C4-2B (cell line): ENCODE measurements around the gene ZFYVE28.

ENCODE experiments used
- H3K27ac ChIP-seq: fragments of 450-650 bp; 2 replicates; pipeline ENCODE4 v1.5.1; 2017
- ZFX ChIP-seq: fragments of 450-650 bp; IDR thresholded peaks from 2 replicates; pipeline ENCODE4 v1.6.1; 2017
- TF ChIP-seq, protein P1 (sequence below): fragments of 450-650 bp; conservative IDR thresholded peaks from 2 replicates; pipeline ENCODE4 v1.5.1; 2017; ENCODE audit warnings: mild to moderate bottlenecking

The ZFYVE28 gene

DNA sequence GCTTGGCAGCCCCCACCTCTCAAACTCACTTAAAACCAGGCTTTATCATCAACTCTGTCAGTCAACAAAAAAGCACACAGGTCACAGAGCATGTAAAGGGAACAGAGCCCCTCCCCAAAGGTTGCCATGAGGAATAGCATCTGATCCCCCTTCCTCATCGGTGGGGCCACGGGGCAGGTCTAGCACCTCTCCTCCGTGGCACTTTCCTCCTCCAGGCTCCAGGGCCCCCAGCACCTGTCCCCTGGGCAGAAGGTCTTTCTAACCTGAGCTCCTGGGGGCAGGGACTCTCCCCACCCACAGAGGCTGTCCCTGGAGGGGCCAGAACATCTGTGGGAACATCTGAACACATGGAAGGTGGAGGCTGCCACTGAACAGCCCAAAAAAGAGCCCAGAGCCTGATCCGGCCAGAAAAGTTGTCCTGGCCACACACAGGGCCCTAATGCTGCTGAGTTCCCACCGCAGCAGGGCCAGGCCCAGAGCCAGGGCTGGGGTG, 65.7 kb downstream of the ZFYVE28 start:
- TF ChIP-seq ZFX, result no peak
- TF ChIP-seq, protein P1, sequence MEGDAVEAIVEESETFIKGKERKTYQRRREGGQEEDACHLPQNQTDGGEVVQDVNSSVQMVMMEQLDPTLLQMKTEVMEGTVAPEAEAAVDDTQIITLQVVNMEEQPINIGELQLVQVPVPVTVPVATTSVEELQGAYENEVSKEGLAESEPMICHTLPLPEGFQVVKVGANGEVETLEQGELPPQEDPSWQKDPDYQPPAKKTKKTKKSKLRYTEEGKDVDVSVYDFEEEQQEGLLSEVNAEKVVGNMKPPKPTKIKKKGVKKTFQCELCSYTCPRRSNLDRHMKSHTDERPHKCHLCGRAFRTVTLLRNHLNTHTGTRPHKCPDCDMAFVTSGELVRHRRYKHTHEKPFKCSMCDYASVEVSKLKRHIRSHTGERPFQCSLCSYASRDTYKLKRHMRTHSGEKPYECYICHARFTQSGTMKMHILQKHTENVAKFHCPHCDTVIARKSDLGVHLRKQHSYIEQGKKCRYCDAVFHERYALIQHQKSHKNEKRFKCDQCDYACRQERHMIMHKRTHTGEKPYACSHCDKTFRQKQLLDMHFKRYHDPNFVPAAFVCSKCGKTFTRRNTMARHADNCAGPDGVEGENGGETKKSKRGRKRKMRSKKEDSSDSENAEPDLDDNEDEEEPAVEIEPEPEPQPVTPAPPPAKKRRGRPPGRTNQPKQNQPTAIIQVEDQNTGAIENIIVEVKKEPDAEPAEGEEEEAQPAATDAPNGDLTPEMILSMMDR, result no peak
- no peak overlapping the region for H3K27ac ChIP-seq

DNA sequence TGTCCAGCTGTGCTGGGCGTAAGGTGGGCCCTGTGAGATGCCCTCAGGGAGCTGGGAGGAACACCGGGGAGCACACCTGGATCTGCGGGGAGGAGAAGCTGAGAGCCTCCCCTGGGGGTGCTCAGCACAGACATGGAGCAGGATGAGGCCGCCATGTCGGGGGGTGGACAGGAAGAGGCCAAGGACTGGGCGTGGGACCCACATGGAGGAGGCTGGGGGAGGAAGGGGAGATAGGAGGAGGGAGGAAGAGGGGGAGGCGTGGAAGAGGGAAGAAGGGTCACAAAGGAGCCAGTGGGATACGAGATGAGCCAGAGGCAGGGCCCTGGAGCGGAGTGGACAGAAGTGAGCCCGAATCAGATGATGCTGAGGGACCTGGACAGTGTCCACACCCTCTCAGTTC, 66.3 kb downstream of the ZFYVE28 start:
- no peak overlapping the region for H3K27ac ChIP-seq
- TF ChIP-seq ZFX, result no peak
- TF ChIP-seq, protein P1, result no peak

DNA sequence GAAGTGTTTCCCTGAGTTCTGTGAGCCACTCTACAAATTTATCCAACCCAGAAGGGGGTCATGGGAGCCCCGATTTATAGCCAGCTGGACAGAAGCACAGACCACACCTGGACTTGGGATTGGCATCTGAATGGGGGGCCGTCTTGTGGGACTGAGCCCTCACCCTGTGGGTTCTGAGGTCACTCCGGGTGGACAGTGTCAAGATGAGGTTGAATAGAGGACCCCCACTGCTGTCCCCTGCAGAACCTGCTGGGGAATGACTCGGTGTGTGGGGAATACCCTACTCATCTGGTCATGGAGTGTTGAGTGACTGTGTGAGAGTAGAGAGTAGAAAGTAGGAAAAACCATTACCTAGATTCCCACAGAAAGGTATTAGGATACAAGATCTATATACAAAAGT, 67.5 kb downstream of the ZFYVE28 start:
- TF ChIP-seq, protein P1, result no peak
- no peak for TF ChIP-seq ZFX
- H3K27ac ChIP-seq, result no peak overlapping the region

DNA sequence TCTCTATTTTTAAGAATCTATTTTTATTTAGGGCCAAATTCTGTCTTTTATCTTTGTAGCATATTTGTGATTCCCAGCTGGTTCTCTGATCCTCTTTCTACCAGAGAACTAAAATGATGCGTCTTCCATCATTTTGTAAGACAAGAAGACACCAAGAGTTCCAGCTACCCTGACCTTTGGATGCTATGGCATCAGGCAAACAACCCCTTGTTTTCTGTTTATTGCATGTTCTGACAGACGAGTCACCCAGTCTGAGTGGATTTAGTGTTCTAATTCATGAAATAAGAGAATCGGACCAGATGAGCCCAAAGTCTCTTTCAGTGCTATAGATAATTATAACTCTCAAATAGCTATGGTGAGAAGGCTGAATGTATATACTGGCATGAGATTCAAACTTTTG, 69.7 kb downstream of the ZFYVE28 start:
- no peak overlapping the region for H3K27ac ChIP-seq
- no peak for TF ChIP-seq ZFX
- TF ChIP-seq, protein P1, result no peak

DNA sequence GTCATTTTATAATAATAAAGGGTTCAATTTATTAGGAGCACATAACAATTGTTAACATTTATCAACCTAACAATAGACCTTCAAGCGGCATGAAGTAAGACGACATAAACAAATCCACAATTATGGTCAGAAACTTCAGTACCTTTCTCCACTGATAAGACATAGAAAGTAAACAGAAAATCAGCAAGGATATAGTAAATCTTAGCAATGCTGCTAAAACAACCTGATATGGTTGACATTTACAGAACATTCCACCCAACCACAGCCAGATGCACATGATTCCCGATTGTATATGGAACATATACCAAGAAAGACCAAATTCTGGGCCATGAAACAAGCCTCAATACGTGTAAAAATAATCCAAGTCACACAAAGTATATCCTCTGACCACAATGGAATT, 71.3 kb downstream of the ZFYVE28 start:
- TF ChIP-seq, protein P1, result no peak
- TF ChIP-seq ZFX, result no peak
- H3K27ac ChIP-seq, result no peak overlapping the region

DNA sequence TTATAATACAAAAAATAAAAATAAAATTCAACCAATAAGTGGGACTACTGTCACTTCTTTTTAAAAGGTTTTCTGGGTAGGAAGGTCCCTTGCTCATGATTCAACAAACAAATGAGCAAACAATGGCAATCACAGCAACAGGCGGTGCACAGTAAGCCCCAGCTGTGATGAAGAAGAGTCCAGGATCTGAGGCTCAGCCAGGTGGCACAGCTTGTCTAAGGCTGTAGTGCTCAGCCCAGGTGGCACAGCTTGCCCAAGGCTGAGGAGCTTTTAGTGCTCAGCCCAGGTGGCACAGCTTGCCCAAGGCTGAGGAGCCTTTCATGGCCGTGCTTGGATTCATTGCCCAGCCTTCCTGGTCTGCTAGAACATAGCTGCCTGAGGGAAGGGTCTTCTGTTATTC, 75.0 kb downstream of the ZFYVE28 start:
- H3K27ac ChIP-seq, result no peak overlapping the region
- TF ChIP-seq ZFX, result no peak
- TF ChIP-seq, protein P1, result no peak

DNA sequence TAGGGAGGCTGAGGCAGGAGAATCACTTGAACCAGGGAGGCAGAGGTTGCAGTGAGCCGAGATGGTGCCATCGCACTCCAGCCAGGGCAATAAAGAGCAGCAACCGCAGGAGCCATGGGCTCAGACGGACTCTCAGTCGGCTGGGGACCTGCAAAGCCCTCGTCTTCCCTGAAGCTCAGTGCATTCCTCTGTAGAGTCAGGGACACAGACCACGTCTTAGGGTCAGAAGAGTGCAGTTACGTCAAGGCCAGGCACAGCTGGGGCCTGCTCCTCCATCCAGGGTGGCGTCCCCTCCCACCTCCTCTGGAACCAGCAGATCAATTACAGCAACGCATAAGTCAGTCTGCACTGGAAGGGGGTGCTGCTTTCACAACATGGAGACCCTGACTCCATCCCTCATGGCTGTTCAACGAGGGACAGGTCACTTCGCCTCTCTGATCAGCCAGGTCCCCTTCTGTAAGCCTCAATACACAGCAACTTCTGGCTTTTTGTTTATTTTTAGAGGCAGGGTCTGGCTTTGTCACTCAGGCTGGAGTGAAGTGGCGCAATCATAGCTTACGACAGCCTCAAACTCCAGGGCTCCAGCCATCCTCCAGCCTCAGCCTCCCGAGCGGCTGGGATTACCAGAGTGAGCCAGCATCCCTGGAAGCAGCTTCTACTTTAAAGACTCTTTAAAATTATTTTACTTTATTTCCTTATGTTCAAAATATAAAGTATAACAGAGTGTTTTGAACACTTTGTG, 76.4 kb downstream of the ZFYVE28 start:
- no peak overlapping the region for H3K27ac ChIP-seq
- no peak for TF ChIP-seq ZFX
- TF ChIP-seq, protein P1, result no peak
